Measurements from ENCODE around the gene C1orf35. TPM values are rescaled to one million over a fixed set of nuclear protein-coding genes. Genes with fewer than 3 reads are reported as not detected.

The C1orf35 gene
- 43.3 TPM for polyA plus RNA-seq (2012; ENCODE audit: insufficient read depth, insufficient read length)

DNA sequence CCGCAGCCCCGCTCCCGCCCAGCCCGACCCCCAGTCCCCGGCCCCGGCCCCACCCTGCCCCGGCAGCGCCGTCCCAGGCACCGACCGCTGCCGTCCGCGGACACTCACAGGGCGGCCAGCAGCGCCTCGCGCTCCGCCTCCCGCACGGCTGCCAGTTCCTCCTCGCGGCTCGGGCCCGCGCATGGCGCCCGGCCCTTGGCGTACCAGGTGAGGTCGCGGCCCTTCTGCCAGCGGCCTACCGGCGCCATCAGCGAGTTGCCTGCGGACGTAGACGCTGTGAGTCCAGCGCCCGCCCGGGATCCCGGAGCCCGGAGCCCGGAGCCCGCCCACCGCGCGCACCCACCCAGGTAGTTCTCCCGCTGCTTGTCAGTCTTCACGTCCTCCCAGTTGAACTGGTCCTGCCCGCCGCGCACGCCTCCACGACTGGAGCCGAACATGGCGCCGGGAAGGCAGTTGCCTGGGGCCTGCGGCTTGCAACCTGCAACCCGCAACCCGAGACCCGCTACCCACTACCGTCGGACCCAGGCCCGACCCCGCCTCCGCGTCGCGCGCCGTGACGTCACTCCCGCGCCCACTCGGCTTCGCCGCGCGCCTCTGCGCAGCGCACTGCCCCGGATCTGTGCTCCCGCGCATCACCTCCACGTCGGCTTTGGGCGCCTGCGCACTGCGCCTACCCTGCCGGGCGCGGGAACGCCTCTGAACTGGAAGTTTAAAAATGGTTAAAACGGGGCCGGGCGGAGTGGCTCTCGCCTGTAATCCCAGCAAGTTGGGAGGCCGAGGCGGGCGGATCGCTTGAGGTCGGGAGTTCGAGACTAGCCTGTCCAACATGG is at the start of gene C1orf35:
Gene C1orf35, minus strand, starts transcription at position 535 of the 830 bp plus-strand sequence. Its CDS starts 98 bp downstream, at position 437.
- H3K4me3 ChIP-seq (ENCODE audit: low read length) = peak within 1 kb of the TSS; percentile 77
- peak; percentile 87 for DNase-seq (ENCODE audit: low read depth, low spot score)

DNA sequence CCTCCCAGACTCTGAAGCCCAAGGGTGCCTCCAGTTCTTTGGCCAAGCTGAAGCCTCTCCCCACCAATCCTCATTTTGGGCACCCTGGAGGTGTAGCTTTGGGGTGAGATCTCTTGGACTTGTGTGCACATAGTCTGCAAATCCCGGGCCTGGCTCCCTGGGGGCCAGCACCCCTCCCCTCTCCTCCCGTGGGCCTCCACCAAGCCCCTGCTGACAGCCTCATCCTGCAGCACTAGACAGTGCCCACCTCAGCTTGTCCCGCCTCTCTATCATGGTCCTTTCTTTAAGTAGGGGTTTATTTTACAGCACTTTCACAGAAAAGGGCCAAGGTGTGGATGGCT is 49.8 kb upstream of the C1orf35 start:
- H3K4me3 ChIP-seq (ENCODE audit: low read length) = no peak overlapping the region
- no peak for DNase-seq (ENCODE audit: low read depth, low spot score)

DNA sequence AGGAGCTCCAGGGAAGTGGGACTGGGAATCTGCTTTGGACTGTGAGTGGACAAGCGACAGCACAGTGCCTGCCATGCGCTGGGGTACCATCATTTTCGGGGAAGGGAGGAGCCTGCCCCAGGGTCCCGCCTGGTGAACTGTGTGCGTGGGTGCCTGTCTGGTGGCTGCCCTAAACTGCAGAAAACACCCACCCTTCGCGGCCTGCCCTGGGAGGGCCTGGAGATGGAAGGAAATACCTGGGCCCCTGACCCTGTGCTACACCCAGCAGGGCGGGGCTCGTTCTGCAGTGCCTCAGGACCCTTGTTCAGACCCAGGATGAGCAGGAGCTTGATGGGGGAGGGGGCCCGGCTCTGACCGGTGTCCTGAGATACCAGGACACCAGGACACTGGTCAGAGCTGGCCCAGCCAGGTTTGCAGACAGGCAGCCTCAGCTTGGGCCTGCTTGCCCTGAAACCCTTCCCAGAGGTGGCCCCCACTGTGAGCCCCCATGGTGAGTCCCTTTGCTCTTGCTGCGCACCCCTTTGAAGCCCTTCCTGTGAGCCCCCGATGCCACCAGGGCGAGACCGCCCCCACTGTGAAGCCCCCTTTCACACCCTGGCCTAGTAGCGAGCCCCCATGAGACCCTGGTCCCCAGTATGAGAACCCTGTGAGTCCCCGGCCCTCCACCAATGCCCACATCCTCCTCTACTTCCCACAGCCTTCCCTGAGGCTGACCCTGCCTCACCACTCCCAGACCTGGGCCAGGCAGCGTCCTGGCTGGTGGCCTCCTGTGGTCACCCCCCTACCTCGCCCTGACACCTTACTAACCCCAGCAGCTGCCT is 49.2 kb upstream of the C1orf35 start:
- no peak overlapping the region for H3K4me3 ChIP-seq (ENCODE audit: low read length)
- no peak for DNase-seq (ENCODE audit: low read depth, low spot score)

DNA sequence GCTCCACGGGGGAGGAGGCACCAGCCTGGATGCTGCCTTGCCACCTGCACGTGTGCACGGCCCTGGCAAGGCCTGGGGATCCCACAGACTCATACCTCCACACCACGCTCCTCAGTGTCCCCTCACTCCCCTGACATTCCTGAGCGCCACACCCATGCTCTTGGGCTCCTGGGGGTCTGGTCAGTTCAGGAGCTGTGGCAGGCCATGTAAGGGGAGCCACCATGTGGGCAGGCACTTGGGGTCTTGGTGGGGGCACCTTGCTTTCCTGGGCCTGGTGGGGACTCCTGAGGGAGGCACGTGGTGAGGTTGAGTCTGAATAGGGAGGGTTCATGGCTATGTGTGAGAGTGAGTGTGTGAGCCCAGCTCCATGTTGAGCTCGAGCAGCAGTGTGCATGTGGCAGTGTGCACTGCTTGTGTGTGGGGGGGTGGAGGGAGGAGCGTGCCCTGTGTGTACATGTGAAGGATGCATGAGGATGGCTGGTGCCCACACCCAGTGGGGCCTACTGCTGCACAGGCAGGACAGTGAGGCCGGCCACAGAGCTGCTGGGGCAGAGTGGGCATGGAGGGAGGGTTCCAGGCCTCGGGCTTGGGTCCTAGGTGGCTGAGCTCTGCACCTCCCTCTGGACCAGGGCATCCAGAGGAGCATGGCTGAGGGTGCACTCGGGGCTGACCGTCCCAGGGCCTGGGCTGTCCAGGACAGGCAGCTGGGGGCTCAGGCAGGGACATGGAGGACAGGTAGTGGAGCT is 48.2 kb upstream of the C1orf35 start:
- no peak for DNase-seq (ENCODE audit: low read depth, low spot score)
- no peak overlapping the region for H3K4me3 ChIP-seq (ENCODE audit: low read length)

DNA sequence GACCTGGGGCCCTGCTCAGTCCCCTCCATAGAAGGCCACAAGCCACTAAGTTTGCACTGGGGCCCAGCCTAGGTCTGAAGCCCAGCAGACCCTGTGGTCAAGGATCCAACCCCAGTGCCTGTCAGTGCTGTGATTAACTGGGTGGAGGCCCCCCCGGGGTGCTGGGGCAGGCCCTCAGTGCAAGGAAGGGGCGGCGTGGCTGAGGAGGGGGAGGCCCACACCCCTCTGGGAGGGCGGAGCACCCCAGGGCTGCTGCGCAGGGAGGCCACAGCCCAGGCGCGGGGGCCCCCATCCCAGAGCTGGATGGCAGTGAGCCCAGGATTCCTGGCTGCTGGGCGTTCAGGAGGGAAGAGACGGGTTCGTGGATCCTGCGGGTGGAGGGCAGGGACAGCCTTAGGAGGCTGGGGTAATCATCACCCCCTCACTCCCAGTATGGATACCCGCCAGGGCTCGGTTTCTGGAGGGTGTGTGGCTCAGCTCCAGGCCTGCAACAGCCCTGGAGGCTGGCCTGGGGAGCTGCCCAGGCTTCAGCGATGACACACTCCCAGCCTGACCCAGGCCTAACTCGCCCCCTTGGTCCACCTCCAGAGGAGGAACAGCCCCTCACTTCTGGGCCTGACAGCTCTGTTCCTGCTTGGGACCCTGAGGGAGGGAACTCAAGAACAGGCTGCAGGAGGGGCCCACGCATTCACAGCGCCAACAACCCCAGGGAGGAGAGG is 47.5 kb upstream of the C1orf35 start:
- no peak overlapping the region for H3K4me3 ChIP-seq (ENCODE audit: low read length)

DNA sequence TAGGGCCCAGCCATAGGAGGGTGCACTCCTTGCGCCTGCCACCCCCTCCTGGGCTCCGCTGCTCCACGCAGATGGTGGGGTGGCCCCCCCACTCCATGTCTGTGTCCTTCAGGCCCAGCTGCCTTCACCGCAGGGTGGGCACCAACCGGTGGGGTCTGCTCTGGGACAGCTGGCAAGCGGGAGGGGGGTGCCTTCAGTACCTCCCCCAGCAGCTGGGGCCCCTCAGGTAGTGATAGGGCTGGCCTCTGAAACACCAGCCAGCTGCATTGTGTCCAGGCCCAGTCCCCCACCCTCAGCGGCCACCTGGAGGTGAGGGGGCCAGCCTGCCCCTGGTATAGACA is 47.0 kb upstream of the C1orf35 start:
- H3K4me3 ChIP-seq (ENCODE audit: low read length) = no peak overlapping the region
- no peak for DNase-seq (ENCODE audit: low read depth, low spot score)

More for the DNA sequence above, 47.5 kb upstream of the C1orf35 start:
- no peak for DNase-seq (ENCODE audit: low read depth, low spot score)

DNA sequence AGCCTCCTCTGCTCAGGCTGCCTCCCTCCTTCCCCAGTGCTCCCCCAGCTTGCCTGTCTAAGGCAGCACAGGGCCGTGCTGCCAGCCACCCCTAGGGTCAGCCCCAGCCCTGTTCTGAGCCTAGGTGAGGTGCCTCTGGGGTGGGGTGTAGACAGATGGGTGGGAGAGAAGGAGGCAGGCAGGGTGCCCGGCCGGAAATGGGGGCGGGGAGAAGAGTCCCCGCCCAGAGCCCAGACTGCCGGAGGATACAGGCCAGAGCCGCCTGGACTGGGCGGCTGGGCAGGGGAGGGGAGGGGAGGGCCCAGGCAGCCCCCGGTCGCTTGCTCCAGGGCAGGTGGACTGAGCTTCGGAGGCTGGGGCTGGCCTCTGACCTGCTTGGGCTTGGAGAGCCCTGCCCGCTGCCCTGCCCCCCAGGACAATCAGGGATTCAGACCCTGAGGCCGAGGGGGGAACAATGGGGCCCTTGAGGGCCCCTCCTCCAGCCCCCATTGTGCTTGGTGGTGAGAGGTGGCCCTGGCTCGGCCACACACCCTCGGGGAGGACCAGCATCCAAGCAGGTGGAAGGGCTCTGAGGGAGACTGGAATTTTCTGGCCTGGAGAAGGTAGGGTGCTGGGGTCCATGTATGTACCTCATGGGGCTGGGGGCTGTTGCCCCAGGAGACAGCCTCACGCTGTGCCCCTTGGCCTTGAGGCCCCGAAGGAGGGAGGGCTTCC is 46.4 kb upstream of the C1orf35 start, which contains the start of gene GJC2:
Gene GJC2, plus strand, starts transcription at position 525 of the 714 bp plus-strand sequence. CDS start 7,829 bp downstream, outside the sequence.
- no peak within 1 kb of the TSS for H3K4me3 ChIP-seq (ENCODE audit: low read length)

DNA sequence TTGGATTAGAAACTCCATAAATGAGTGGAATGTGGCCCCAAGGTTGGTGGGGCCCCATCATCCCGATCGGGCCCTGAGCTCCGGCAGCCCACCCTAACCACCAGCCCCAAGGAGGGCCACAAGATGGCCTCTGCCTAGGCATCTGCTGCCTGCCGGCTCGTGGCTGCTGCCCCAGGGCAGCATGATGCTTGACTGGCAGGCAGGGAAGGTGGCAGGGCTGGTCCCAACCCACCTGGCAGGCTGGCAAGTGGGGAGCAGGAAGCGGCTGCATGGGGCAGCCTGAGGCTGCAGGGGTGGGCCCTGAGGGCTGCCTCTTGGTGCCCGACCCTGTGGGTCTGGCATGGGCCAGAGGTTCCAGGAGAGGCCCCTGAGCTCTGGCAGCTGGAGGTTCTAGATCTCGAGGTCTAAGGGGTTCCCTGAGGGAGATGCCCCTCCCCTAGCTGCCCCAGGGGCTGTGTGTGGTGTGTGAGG is 45.8 kb upstream of the C1orf35 start:
- no peak overlapping the region for H3K4me3 ChIP-seq (ENCODE audit: low read length)
- DNase-seq (ENCODE audit: low read depth, low spot score) = no peak

More for the DNA sequence above, 46.4 kb upstream of the C1orf35 start, which contains the start of gene GJC2:
- DNase-seq (ENCODE audit: low read depth, low spot score) = no peak

DNA sequence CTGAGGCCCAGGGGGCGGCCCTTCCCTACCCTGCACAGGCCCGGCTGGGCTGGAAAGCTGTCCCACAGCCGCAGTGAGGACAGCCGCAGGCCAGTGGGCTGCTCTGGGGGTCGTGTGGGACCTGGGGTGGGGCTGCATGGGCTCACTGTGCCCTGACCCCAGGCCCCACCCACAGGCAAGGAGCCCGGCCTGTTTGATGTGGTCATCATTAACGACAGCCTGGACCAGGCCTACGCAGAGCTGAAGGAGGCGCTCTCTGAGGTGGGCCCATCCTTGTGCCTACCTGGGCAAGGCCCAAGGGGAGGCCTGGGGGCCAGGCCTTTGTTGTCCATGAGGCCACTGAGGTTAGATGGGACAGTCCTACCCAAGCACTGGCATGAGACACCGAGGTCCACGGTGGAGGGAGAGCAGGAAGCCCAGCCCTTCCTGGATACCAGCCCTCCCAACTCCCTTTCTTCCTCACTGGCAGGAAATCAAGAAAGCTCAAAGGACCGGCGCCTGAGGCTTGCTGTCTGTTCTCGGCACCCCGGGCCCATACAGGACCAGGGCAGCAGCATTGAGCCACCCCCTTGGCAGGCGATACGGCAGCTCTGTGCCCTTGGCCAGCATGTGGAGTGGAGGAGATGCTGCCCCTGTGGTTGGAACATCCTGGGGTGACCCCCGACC is 45.2 kb upstream of the C1orf35 start:
- DNase-seq (ENCODE audit: low read depth, low spot score) = no peak
- no peak overlapping the region for H3K4me3 ChIP-seq (ENCODE audit: low read length)

DNA sequence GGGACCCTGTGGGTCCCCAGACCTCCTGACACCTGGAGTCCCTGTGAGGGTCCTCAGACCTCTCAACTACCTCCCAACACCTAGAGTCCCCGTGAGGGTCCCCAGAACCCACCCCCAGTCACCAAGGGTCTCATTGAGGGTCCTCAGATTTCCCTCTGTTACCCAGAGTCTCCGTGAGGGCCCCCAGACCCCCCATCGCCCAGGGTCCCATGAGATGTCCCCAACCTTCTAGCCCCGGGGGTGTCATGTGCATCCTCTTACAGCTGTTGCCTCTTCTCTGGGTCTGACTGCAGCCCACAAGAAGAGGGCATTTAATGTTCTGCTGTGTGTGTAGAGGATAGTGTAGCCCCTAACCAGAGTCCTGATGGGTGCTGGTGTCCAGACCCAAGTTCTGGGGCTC is 44.6 kb upstream of the C1orf35 start:
- no peak overlapping the region for H3K4me3 ChIP-seq (ENCODE audit: low read length)
- no peak for DNase-seq (ENCODE audit: low read depth, low spot score)

DNA sequence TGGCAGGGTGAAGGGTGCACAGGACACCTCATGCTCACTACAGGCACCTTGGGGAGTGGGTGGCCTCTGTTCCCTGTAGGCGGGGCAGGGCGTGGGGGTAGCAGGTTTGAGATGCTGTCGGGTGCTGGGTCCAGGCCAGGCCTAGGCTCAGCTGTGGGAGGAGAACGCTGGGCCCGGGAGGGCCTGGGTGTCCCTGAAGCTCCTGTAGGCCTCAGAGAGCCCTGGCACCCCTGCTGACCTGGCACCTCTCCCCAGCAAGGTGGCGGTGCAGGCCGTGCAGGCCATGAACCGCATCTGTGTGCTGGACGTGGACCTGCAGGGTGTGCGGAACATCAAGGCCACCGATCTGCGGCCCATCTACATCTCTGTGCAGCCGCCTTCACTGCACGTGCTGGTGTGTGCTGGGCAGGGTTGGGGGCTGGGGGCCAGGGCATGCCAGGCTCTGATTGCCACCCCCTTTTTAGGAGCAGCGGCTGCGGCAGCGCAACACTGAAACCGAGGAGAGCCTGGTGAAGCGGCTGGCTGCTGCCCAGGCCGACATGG is 44.1 kb upstream of the C1orf35 start:
- no peak overlapping the region for H3K4me3 ChIP-seq (ENCODE audit: low read length)
- DNase-seq (ENCODE audit: low read depth, low spot score) = no peak

DNA sequence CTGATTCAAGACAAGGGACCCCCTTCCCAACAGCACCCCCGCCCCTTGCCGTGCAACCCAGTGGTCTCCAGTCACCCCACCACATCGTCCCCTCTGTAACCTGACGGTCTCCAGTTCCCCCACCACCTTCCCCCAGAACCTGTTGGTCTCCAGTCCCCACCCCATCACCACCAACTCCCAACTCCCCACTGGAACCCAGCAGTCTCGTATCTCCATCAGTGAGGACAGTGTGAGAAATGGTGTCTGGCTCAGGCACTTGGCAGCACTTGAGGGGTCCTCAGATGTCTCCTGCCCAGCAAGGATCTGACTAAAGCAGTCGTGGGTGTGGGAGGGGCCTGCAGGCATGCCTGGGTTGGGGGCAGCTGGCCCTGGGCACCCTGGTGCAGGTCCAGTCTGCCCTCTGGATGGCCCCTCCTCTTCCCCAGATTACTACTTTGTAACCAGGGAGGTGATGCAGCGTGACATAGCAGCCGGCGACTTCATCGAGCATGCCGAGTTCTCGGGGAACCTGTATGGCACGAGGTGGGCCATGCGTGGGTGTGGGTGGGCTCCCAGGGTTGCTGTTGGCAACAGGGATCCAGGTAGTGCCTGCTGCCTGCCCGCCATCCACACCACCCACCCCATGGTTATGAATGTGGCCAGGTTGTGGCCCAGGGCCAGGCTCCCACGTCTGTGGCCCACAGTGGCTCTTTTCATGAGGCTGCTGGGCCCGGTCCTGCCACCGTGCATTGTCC is 43.5 kb upstream of the C1orf35 start:
- no peak for DNase-seq (ENCODE audit: low read depth, low spot score)
- H3K4me3 ChIP-seq (ENCODE audit: low read length) = no peak overlapping the region

DNA sequence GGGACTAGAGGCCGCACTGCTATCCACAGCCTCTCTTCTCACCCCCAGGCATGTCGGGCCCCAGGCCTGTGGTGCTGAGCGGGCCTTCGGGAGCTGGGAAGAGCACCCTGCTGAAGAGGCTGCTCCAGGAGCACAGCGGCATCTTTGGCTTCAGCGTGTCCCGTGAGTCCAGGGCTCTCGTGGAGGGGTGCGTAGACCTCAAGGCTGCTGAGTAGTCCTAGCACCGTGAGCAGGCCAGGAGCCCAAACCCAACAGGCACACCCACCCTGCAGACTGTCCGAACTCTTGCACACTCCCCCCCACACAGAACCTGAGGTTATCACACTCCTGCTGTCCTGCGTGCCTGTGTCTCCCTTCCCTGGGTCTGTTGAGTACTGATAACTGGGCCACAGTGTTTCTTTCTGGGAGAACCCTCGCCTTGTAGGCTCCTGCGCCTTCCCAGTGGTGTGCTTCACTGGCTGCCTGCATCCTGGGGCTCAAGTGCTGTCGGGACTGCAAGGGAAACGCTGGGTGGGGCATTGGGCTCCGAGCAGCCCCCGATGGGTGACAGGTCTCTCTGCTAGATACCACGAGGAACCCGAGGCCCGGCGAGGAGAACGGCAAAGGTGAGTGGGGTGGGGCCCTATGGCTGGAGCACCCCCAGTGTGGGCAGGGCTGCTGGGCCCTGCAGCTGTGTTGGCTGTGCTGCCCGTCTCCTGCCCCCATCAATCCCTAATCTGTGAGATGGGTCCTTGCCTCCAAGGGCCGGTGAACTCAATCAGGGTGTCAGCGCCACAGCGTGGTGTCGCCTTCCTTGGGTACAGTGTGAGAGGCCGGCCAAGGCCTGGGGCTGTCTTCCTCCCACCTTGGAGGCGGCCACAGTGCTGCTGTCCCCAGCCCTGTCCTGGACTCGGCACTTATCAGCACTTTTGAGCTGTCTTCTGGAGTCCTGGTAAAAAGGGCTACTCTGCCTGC is 42.6 kb upstream of the C1orf35 start:
- DNase-seq (ENCODE audit: low read depth, low spot score) = no peak
- no peak overlapping the region for H3K4me3 ChIP-seq (ENCODE audit: low read length)

DNA sequence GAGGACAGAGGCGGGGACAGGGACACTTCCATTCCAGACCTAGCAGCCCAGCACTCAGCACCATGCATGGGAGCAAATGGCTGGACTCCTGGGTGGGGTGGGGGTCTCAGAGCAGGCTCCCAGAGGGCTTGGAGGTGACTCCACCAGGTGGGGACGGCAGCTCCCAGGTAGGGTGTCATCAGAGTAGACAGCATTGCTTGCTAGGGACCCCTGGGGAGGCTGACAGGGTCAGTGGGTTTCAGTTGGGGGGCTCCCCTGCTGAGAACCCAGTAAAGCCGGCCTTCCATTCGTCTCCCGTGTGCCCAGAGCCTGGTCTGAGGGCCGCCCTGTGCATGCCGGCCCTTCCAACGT is 41.8 kb upstream of the C1orf35 start:
- no peak for DNase-seq (ENCODE audit: low read depth, low spot score)
- no peak overlapping the region for H3K4me3 ChIP-seq (ENCODE audit: low read length)

DNA sequence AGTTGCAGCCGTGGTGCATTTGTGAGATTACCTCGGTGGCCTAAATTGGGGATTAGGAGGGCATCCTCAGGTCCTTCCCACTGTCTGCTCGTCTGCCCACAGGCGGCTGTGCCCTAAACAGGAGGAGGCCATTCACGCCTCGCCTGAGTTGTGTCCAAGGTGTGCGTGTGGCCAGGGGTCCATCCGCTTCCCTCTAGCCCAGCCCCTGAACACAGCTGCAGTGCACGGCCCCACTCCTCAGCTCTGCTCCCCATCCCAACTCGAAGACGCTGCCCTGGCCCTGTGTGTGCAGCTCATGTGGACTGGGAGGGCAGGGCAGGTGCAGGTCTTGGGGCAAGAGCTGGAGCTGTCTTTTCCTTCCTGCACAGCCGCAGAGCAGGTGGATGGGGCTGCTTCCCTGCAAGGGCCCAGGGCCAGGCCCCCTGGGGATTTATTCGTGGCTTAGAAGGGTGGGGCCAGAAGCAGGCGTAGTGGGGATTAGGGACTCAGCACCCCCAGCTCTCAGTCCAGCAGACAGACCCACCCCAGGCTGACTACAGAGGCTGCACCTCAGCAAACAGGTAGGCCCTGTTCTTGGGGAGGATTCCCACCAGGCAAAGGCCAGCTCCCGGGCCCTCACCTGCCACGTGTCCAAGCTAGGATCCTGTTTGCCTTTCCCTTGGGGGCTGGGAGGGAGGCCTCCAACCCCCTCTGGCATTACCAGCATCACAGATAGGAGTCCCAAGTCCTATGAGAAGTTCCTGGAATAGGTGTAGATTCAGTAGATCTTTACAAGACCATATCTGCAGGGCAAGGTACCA is 41.3 kb upstream of the C1orf35 start:
- no peak for DNase-seq (ENCODE audit: low read depth, low spot score)
- peak overlapping the region; percentile 1; the same call in 1 of the 2 replicates for H3K4me3 ChIP-seq (ENCODE audit: low read length)
